HepG2 (cell line): ENCODE measurements around the gene ADCY7. TPM values are rescaled to one million over a fixed set of nuclear protein-coding genes. Genes with fewer than 3 reads are reported as not detected.

Source experiments
- AGO2 ChIP-seq: fragments of 200-400 bp; formaldehyde crosslinking; optimal IDR thresholded peaks from 2 replicates; pipeline ENCODE3; 2017; ENCODE audit warnings: mild to moderate bottlenecking, low read depth, low read length, moderate library complexity
- ARNT2 ChIP-seq: sonication (generic); formaldehyde crosslinking; IDR thresholded peaks from 2 replicates; pipeline ENCODE4 v1.8.0; 2022; ENCODE audit warnings: mild to moderate bottlenecking, low read depth, missing genetic modification reagents, moderate library complexity
- FOXC1 ChIP-seq: sonication (generic); formaldehyde crosslinking; IDR thresholded peaks from 2 replicates; pipeline ENCODE4 v1.8.0; 2022; ENCODE audit warnings: mild to moderate bottlenecking, missing genetic modification reagents, borderline replicate concordance
- HIVEP1 ChIP-seq: sonication (generic); formaldehyde crosslinking; IDR thresholded peaks from 2 replicates; pipeline ENCODE4 v1.4.0; 2020; ENCODE audit warnings: mild to moderate bottlenecking, missing genetic modification reagents
- MAFK ChIP-seq, 2 experiments: IDR thresholded peaks in 1 of 2; conservative IDR thresholded peaks in 1 of 2; 2 replicates each; pipeline ENCODE4 v1.6.1; 2011; ENCODE audit warnings: improper control_type of control experiment in 2 of 2, low read length in 2 of 2
- MAX ChIP-seq: IDR thresholded peaks from 2 replicates; pipeline ENCODE4 v1.6.1; 2012; ENCODE audit warnings: inconsistent platforms
- MEF2D ChIP-seq: sonication (generic); formaldehyde crosslinking; IDR thresholded peaks from 2 replicates; pipeline ENCODE4 v1.5.1; 2020; ENCODE audit warnings: mild to moderate bottlenecking, missing genetic modification reagents
- MLXIP ChIP-seq: sonication (generic); formaldehyde crosslinking; IDR thresholded peaks from 2 replicates; pipeline ENCODE4 v1.9.0; 2021; ENCODE audit warnings: missing genetic modification reagents, borderline replicate concordance
- MYC ChIP-seq: sonication (generic); formaldehyde crosslinking; IDR thresholded peaks from 2 replicates; pipeline ENCODE4 v1.9.0; 2021; ENCODE audit warnings: missing genetic modification reagents, borderline replicate concordance
- PHF5A ChIP-seq: IDR thresholded peaks from one replicate; pipeline ENCODE4 v1.6.1; 2018; ENCODE audit warnings: low read depth, missing genetic modification reagents; ENCODE audit not compliant: unreplicated experiment
- PRMT3 ChIP-seq: sonication (generic); formaldehyde crosslinking; IDR thresholded peaks from 2 replicates; pipeline ENCODE4 v1.8.1; 2022; ENCODE audit warnings: low read depth, mild to moderate bottlenecking, moderate library complexity, missing genetic modification reagents, borderline replicate concordance
- SMARCE1 ChIP-seq: fragments of 450-650 bp; IDR thresholded peaks from 2 replicates; pipeline ENCODE4 v1.6.1; 2017; ENCODE audit warnings: borderline replicate concordance
- SP140L ChIP-seq: sonication (generic); formaldehyde crosslinking; IDR thresholded peaks from 2 replicates; pipeline ENCODE4 v1.4.0; 2020; ENCODE audit warnings: missing genetic modification reagents, borderline replicate concordance
- SSRP1 ChIP-seq: IDR thresholded peaks from 2 replicates; pipeline ENCODE4 v1.6.1; 2016; ENCODE audit warnings: control low read depth
- XRCC5 ChIP-seq: fragments of 200-400 bp; formaldehyde crosslinking; optimal IDR thresholded peaks from 2 replicates; pipeline ENCODE3; 2017; ENCODE audit warnings: mild to moderate bottlenecking, low read length
- ZBTB2 ChIP-seq: sonication (generic); formaldehyde crosslinking; IDR thresholded peaks from 2 replicates; pipeline ENCODE4 v1.8.0; 2022; ENCODE audit warnings: low read depth, missing genetic modification reagents
- ZNF282 ChIP-seq: fragments of 450-650 bp; IDR thresholded peaks from 2 replicates; pipeline ENCODE4 v1.6.1; 2018; ENCODE audit not compliant: partially characterized antibody
- ZNF335 ChIP-seq: sonication (generic); formaldehyde crosslinking; IDR thresholded peaks from 2 replicates; pipeline ENCODE4 v1.4.0; 2020; ENCODE audit warnings: missing genetic modification reagents
- ZNF549 ChIP-seq: sonication (generic); formaldehyde crosslinking; IDR thresholded peaks from 2 replicates; pipeline ENCODE4 v1.5.0; 2020; ENCODE audit warnings: missing genetic modification reagents
- ZNF777 ChIP-seq: sonication (generic); formaldehyde crosslinking; IDR thresholded peaks from 2 replicates; pipeline ENCODE4 v1.4.0; 2020; ENCODE audit warnings: missing genetic modification reagents
- ZSCAN12 ChIP-seq: sonication (generic); formaldehyde crosslinking; IDR thresholded peaks from 2 replicates; pipeline ENCODE4 v1.9.0; 2021; ENCODE audit warnings: mild to moderate bottlenecking, missing genetic modification reagents
- ZSCAN20 ChIP-seq: sonication (generic); formaldehyde crosslinking; IDR thresholded peaks from 2 replicates; pipeline ENCODE4 v1.4.0; 2020; ENCODE audit warnings: missing genetic modification reagents, mild to moderate bottlenecking, borderline replicate concordance
- ZSCAN25 ChIP-seq: sonication (generic); formaldehyde crosslinking; IDR thresholded peaks from 2 replicates; pipeline ENCODE4 v1.8.0; 2022; ENCODE audit warnings: mild to moderate bottlenecking, missing genetic modification reagents
- ZUFSP ChIP-seq: sonication (generic); formaldehyde crosslinking; IDR thresholded peaks from 2 replicates; pipeline ENCODE4 v1.9.0; 2021; ENCODE audit warnings: missing genetic modification reagents, mild to moderate bottlenecking, borderline replicate concordance
- polyA plus RNA-seq, 8 experiments: library from polyadenylated mRNA; depleted of rRNA in 3 of 8; stranded (reverse) in 7 of 8; unstranded in 1 of 8; fragments of >200 nt; fragmentation: Illumina TruSeq in 4 of 8; extraction: Trizol in 4 of 8; gene quantifications; 2 replicates each; pipeline versions ENCODE4 v1.2.1 to v1.2.3, GENCODE V29; 2011 to 2016; ENCODE audit warnings: low read depth in 4 of 8, missing spikeins in 1 of 8, mixed read lengths in 1 of 8; ENCODE audit not compliant: insufficient read depth in 1 of 8
- total RNA-seq, 5 experiments: library from RNA; depleted of rRNA; stranded (reverse); fragments of >200 nt; fragmentation: Illumina TruSeq; extraction: Trizol; gene quantifications; 2 replicates each; pipeline ENCODE4 v1.2.3, GENCODE V29; 2016; ENCODE audit warnings: low read depth in 1 of 5

The ADCY7 gene
- total and polyA plus RNA-seq, 2 of the 13 experiments (the other 11 are each of a cell fraction or from before 2014, with no cell fraction given) = 2.2 to 4.3 TPM

- TF ChIP-seq SP140L (CRISPR knock-in tag) (0 out of 2 replicates have a peak, but pooled peaks have one; percentile 58), ZSCAN12 (no peak), FOXC1 (0 out of 2 replicates have a peak, but pooled peaks have one; percentile 42), XRCC5 (peak; percentile 72), MAX (peak; percentile 82), PHF5A (no peak), ARNT2 (CRISPR knock-in tag) (no peak), SMARCE1 (no peak), MYC (CRISPR knock-in tag) (peak; percentile 52; the same call in 1 of the 2 replicates), ZSCAN25 (CRISPR knock-in tag) (peak; percentile 55; the same call in 1 of the 2 replicates), ZBTB2 (no peak), MLXIP (no peak), SSRP1 (CRISPR knock-in tag) (no peak), MAFK (conservative IDR thresholded peaks at IDR 0.05 in 1 of 2, IDR thresholded peaks at IDR 0.05 in 1 of 2; ENCODE audit: low read length in 2 of 2) (no peak), ZNF335 (CRISPR knock-in tag) (no peak; the same call in 1 of the 2 replicates), PRMT3 (CRISPR knock-in tag) (no peak), ZNF549 (no peak), ZUFSP (CRISPR knock-in tag) (no peak), ZNF282 (no peak), ZNF777 (CRISPR knock-in tag) (0 out of 2 replicates have a peak, but pooled peaks have one; percentile 37), MEF2D (CRISPR knock-in tag) (0 out of 2 replicates have a peak, but pooled peaks have one; percentile 48), AGO2 (no peak), ZSCAN20 (CRISPR knock-in tag) (no peak), HIVEP1 (peak; percentile 78)
These were observed 25.6 kb downstream of the ADCY7 start (continued) for GRCh38 chr16:50291719-50292565.
